Frontal cortex (tissue), 4 donors: ENCODE measurements around the gene THSD1. TPM values are rescaled to one million over a fixed set of nuclear protein-coding genes. Genes with fewer than 3 reads are reported as not detected.

Experiments used
- DNase-seq, 2 donors: peaks; one replicate each; pipeline ENCODE4 v3.0.0; 2012; ENCODE audit warnings: low spot score in 2 of 2
- FAIRE-seq: peaks from 2 replicates; lab custom pipeline; 2012; peaks lifted over from hg19 to GRCh38; lab: Jason Lieb, UNC
- total RNA-seq: library from RNA; depleted of rRNA; stranded (reverse); fragments of >200 nt; gene quantifications from one replicate; pipeline ENCODE4 v1.2.3, GENCODE V29; 2014
- donor health status: control.
- donor health status: control.
- donor health status: control.

THSD1 gene, protein sequence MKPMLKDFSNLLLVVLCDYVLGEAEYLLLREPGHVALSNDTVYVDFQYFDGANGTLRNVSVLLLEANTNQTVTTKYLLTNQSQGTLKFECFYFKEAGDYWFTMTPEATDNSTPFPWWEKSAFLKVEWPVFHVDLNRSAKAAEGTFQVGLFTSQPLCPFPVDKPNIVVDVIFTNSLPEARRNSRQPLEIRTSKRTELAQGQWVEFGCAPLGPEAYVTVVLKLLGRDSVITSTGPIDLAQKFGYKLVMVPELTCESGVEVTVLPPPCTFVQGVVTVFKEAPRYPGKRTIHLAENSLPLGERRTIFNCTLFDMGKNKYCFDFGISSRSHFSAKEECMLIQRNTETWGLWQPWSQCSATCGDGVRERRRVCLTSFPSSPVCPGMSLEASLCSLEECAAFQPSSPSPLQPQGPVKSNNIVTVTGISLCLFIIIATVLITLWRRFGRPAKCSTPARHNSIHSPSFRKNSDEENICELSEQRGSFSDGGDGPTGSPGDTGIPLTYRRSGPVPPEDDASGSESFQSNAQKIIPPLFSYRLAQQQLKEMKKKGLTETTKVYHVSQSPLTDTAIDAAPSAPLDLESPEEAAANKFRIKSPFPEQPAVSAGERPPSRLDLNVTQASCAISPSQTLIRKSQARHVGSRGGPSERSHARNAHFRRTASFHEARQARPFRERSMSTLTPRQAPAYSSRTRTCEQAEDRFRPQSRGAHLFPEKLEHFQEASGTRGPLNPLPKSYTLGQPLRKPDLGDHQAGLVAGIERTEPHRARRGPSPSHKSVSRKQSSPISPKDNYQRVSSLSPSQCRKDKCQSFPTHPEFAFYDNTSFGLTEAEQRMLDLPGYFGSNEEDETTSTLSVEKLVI
- total RNA-seq: 12.2 TPM

DNA sequence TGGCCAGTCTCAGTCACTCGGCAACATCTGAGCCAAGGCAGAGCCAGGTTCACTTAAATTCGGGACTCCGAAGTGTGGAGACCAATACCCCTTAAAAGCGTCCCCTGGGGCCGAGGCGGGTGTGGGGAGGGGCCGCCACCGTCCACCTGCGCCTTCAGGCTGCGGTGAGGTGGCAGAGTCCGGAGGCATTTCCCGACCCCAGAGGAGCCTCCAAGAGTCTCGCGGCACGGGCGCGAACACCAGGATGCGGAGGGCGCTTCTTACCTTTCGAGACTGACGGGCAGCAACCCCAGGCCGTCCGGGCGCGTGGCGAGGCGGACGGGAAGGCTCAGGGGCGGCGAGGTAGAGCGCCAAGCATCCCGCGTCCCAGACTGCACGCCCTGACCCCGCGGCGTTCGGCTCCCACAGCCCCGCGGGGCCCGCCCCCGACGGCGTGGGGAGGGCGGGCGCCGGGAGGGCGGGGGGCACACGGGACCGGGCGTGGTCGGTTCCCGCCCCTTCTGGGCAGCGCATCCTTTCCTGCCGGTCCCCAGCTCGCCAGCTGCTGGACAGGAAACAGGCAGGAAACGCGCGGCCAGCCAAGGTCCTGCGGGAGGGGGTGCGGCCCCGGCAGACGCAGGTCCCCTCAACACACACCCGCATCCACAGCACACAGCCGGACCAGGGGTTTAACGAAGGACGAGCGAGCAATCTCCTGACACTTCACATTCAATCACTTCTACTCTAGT is at the start of gene THSD1:
THSD1 (minus strand) TSS at position 406 of the 728 bp plus-strand sequence. CDS start 3,572 bp downstream, outside the sequence.
- FAIRE-seq (no peak), DNase-seq (peak; percentile 48 to 61)

DNA sequence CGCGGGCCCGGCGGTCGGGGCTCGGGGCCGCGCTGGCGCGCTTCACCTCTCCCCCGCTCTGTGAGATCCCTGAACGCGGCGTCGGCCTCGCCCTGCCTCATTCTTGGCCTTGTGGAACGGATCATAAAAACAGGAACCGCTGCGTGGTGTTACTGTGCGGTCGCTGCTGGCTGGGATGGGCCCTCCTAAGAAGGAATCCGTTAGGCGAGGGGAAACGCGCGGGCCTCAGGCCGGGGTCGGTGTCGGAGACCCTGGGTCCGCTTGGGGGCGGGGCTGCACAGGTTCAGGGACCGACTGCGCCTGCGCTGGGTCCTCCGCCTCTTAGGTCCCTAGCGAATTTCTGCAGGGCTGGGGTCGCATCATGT is 49.7 kb upstream of the THSD1 start:
- FAIRE-seq: no peak

GRCh38 chr13:52454820-52455676 is 49.1 kb upstream of the THSD1 start, which contains the start of gene CKAP2:
Gene CKAP2 (plus strand): TSS chr13:52455478. CDS start chr13:52455557, 79 bp downstream.
- no peak for FAIRE-seq
- peak; percentile 91 to 92 for DNase-seq

More for the DNA sequence above, 49.7 kb upstream of the THSD1 start:
- DNase-seq: peak; percentile 43 to 46

GRCh38 chr13:52454459-52454819 is 48.5 kb upstream of the THSD1 start:
- no peak for FAIRE-seq
- DNase-seq: no peak

DNA sequence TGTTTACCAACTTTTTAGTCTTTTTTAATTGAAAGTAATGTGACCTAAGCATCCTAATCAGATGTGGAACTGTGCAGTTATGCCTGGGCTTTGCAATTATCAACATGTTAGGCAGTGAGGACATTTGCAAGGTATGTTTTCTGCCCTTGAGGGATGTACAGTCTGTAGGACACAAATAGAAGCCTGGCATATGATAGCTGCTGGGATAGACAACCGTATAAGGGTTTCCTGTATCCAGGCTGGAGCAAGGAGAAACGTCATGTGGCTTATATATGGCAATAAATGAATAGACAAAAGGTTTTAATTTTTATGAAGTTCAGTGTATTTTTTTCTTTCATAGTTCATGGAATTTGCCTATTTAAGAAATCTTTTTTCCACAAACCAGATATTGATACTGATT is 46.5 kb upstream of the THSD1 start:
- FAIRE-seq (no peak), DNase-seq (no peak)

DNA sequence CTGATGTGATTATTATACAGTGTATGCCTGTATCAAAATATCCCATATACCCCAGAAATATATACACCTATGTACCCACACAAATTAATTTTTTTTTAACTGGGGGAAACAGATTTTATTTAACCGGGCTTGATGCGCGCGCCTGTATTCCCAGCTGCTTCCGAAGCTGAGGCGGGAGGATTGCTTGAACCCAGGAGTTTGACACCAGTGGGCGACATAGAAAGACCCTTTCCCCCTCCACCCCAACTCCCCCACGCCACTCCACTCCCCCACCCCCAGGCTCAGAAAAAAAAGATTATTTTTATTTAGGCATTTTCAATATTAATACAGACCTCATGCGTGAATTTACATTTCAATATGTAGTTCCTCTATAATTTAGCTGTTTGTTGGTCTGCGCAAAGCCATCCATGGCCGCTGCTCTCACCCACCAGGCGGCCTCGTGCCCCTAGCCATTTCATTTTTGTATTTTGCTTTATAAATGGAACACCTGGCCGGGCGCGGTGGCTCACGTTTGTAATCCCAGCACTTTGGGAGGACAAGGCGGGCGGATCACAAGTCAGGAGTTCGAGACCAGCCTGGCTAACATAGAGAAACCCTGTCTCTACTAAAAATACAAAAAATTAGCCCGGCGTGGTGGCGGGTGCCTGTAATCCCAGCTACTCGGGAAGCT is 45.3 kb upstream of the THSD1 start:
- DNase-seq (no peak), FAIRE-seq (no peak)

DNA sequence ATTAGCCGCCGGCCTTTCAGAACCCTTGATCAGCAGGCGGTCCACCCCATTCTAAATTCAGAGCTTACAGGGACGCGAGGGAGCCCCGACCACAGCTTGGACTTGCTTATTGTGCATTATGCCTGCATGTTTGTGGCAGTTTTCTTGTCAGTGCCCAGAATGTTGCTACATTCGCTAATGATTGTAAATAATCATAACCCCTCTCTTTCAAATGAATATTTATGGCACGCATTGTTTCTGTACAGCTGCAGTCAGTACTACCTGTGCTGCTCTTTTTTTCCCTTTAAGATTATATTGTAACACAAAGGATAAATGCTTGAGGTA is 44.8 kb upstream of the THSD1 start:
- DNase-seq: no peak
- FAIRE-seq: no peak

DNA sequence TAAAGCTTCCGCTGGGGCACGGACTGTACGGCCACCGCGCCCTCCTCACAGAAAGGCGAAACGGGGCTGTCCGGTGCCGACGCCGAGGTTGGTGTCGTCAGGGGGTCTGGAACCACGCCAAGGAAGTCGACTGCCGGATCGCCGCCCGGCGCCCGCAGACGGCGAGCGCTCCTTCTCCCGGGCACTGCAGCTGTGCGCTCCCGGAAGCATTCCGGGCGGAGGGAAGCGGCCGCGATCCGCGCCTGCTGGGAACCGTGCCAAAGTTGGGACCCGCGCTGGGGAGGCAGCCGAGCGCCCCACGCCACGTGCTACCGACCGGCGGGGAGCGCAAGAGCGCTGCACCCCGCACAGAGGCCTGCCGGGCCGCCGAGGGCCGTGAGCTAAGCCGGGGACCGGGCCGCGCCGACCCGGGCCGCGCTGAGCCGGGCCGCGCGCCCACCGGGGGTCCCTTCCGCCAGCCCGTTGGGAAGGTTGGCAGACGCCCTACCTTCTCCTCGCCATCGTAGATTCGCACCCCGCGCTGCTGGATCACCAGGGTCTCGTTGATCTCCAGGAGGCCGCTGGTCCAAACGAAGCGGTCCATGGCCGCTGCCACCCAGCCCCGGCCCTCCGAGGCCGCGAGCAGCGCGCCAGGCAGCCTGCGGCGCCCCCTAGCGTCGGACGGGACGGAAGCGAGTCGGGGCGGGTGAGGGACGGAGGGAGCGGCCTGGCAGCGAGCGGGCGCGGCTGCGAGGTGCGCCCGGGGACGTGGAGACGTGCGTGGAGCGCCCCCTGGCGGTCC is 44.2 kb upstream of the THSD1 start, which contains the start of gene VPS36:
VPS36 (minus strand) TSS at position 623 of the 781 bp plus-strand sequence; CDS start at position 583, 40 bp downstream.
- FAIRE-seq (no peak), DNase-seq (peak; percentile 87 to 91)

- FAIRE-seq (no peak), DNase-seq (no peak)
Observed at GRCh38 chr13:52449331-52450011, 43.5 kb upstream of the THSD1 start.

GRCh38 chr13:52447815-52448552 is 42.0 kb upstream of the THSD1 start:
- FAIRE-seq (no peak), DNase-seq (no peak)

GRCh38 chr13:52447354-52447753 is 41.4 kb upstream of the THSD1 start:
- DNase-seq: no peak
- FAIRE-seq: no peak

- DNase-seq (no peak), FAIRE-seq (no peak)
Observed at GRCh38 chr13:52446265-52446664, 40.3 kb upstream of the THSD1 start.

GRCh38 chr13:52432456-52432855 is 26.5 kb upstream of the THSD1 start:
- FAIRE-seq: no peak

DNA sequence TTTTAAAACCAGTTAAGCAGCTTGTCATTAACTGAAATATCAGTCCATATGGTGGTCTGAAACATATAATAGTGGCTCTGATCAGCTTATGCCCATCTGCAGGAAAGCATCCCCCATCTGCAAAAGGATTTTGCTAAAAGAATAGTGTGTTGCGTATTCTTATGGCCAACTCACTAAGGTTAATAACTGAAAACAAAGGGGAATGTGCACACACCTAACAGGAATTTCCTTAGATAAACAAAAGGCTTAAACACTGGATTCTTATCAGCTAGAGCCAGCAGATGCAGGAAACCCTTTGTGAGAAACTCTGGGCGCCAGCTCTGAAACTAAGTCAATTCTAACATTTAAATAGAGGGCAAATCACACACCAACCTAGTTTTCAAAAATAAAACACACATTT is 22.3 kb upstream of the THSD1 start:
- DNase-seq (no peak), FAIRE-seq (no peak)

More at GRCh38 chr13:52432456-52432855, 26.5 kb upstream of the THSD1 start:
- DNase-seq: no peak

GRCh38 chr13:52421216-52421615 is 15.2 kb upstream of the THSD1 start:
- no peak for FAIRE-seq
- no peak for DNase-seq

DNA sequence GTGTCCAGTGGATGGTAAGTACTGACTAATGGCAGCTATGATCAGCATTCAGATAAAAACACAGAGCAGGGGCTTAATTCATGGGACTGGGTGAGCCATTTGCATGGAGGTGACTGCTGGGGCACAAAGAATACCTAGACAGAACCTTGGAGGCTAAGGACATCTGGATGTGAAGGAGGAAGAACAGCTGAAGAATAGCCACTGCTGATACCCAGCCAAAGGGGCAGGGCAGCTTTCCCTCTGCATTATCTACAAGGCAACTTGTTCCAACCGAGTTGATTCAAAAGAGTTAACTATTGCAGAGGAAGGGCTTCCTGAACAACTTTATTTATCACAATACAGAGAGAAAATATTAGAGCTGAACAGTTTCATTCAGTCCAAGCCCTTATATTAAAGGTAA is 13.1 kb upstream of the THSD1 start:
- FAIRE-seq: no peak
- no peak for DNase-seq

- no peak for FAIRE-seq
- no peak for DNase-seq
Observed at GRCh38 chr13:52414963-52415362, 9.0 kb upstream of the THSD1 start.
